ENCODE measurements around the gene MGAT1.

The MGAT1 gene
- long read RNA-seq, transcript MGAT1-223 (2 exons, 619 nt), result minor isoform, 26 of 457 reads
- long read RNA-seq, transcript MGAT1-201 (2 exons, 2,761 nt), result major isoform, 186 of 457 reads
- long read RNA-seq, transcript MGAT1-204 (2 exons, 1,919 nt), result minor isoform, 139 of 457 reads
- long read RNA-seq, transcript MGAT1-203 (3 exons, 3,077 nt), result minor isoform, 40 of 457 reads
- long read RNA-seq, partial matches to known transcripts, result 10 of 457 reads
- long read RNA-seq, other reads (novel, unspliced or antisense), result 54 of 457 reads

DNA sequence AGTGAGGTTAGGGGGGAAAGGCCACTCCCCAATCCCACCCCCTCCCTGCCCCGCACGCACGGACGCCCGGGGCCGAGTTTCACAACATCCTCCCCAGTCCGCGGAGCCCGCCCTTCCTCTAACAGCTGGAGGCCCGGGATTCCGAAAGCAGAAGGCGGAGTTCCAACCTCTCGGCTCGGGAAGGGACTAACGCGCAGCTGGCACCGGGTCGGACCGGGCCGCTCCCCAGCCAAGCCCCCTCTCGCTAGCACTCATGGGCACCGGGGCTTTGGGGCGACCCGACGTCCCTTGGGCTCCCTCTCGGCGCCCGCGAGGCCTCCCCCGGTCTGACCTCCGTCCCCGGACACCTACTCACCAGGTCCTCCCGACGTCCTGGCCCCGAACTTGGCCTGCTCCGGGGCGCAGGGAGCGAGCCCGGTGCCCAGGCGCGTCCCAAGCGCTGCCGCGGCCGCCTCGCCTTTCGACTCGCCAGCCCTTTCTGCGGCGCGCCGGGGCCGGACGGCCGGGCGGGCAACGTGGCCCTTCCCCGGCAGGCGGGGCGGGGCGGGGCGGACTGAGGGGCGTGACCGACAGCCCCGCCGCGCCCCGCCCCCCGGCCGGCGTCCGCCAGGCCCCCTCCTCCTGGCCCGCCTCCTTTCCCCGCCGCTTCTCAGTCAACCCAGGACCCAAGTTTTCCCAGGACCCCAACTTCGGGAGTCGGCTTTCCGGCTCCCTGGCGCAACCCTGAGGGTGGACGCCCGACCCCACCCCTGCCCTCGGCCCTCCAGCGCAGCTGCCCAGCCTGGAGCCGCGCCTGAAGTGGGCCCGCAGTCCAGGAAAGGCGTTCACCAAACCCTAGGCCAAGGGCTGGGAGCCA lies at the start of gene MGAT1:
TSS of gene MGAT1 (minus strand) at position 482 of the 856 bp plus-strand sequence. CDS start 9,835 bp downstream, outside the sequence.
- TF ChIP-seq POLR2AphosphoS5 (IDR thresholded peaks at IDR 0.05; ENCODE audit: low read depth), result peak; percentile 46; the same call in 1 of the 2 replicates
- TF ChIP-seq, protein P1, sequence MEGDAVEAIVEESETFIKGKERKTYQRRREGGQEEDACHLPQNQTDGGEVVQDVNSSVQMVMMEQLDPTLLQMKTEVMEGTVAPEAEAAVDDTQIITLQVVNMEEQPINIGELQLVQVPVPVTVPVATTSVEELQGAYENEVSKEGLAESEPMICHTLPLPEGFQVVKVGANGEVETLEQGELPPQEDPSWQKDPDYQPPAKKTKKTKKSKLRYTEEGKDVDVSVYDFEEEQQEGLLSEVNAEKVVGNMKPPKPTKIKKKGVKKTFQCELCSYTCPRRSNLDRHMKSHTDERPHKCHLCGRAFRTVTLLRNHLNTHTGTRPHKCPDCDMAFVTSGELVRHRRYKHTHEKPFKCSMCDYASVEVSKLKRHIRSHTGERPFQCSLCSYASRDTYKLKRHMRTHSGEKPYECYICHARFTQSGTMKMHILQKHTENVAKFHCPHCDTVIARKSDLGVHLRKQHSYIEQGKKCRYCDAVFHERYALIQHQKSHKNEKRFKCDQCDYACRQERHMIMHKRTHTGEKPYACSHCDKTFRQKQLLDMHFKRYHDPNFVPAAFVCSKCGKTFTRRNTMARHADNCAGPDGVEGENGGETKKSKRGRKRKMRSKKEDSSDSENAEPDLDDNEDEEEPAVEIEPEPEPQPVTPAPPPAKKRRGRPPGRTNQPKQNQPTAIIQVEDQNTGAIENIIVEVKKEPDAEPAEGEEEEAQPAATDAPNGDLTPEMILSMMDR (IDR thresholded peaks at IDR 0.05; ENCODE audit: insufficient read depth, low read length), result no peak
- TF ChIP-seq SPI1 (IDR thresholded peaks at IDR 0.05; ENCODE audit: borderline replicate concordance, low read depth), result peak; percentile 29; the same call in 1 of the 2 replicates
- Histone ChIP-seq H3K27ac (replicated peaks) (peak within 1 kb of the TSS; percentile 92), H3K27me3 (ENCODE audit: insufficient read depth, poor library complexity, severe bottlenecking) (no peaks in the 10 kb centered on the region), H3K4me3 (replicated peaks; ENCODE audit: insufficient read depth, low read length) (peak within 1 kb of the TSS; percentile 91)
- peak; percentile 69 to 91 for DNase-seq (ENCODE audit: low read depth in 1 of 2, low spot score in 1 of 2)

DNA sequence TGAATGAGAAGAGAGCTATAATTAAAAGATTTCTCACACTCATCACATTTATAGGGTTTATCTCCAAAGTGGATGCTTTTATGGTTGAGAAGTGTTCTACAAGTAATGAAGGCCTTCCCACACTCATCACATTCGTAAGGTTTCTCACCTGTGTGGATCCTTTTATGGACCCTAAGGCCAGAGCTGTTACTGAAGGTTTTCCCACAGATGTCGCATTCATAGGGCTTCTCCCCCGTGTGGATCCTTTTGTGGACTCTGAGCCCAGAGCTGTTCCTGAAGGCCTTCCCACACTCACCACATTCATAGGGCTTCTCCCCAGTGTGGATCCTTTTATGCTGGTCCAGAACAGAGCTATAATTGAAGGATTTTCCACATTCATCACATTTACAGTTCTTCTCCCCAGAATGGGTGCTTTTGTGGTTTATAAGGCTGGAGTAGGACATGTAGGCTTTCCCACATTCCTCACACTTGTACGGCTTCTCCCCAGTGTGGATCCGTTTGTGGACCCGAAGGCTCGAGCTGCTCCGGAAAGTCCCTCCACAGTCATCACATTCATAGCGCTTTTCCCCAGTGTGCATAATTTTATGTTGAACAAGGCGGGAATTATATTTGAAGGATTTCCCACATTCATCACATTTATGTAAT lies 48.0 kb upstream of the MGAT1 start:
- H3K27ac ChIP-seq (replicated peaks), result no peak overlapping the region
- H3K4me3 ChIP-seq (replicated peaks; ENCODE audit: insufficient read depth, low read length), result no peak overlapping the region
- DNase-seq (ENCODE audit: low read depth in 1 of 2, low spot score in 1 of 2), result no peak
- no peaks in the 10 kb centered on the region for H3K27me3 ChIP-seq (ENCODE audit: insufficient read depth, poor library complexity, severe bottlenecking)
- TF ChIP-seq GABPA (IDR thresholded peaks at IDR 0.05; ENCODE audit: low read depth) (no peak), POLR2AphosphoS5 (IDR thresholded peaks at IDR 0.05; ENCODE audit: low read depth) (no peak), SPI1 (IDR thresholded peaks at IDR 0.05; ENCODE audit: borderline replicate concordance, low read depth) (no peak)
- TF ChIP-seq, protein P2, sequence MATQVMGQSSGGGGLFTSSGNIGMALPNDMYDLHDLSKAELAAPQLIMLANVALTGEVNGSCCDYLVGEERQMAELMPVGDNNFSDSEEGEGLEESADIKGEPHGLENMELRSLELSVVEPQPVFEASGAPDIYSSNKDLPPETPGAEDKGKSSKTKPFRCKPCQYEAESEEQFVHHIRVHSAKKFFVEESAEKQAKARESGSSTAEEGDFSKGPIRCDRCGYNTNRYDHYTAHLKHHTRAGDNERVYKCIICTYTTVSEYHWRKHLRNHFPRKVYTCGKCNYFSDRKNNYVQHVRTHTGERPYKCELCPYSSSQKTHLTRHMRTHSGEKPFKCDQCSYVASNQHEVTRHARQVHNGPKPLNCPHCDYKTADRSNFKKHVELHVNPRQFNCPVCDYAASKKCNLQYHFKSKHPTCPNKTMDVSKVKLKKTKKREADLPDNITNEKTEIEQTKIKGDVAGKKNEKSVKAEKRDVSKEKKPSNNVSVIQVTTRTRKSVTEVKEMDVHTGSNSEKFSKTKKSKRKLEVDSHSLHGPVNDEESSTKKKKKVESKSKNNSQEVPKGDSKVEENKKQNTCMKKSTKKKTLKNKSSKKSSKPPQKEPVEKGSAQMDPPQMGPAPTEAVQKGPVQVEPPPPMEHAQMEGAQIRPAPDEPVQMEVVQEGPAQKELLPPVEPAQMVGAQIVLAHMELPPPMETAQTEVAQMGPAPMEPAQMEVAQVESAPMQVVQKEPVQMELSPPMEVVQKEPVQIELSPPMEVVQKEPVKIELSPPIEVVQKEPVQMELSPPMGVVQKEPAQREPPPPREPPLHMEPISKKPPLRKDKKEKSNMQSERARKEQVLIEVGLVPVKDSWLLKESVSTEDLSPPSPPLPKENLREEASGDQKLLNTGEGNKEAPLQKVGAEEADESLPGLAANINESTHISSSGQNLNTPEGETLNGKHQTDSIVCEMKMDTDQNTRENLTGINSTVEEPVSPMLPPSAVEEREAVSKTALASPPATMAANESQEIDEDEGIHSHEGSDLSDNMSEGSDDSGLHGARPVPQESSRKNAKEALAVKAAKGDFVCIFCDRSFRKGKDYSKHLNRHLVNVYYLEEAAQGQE (IDR thresholded peaks at IDR 0.05; ENCODE audit: insufficient replicate concordance, low read depth), result no peak
- TF ChIP-seq, protein P1 (IDR thresholded peaks at IDR 0.05; ENCODE audit: insufficient read depth, low read length), result no peak

- H3K4me3 ChIP-seq (replicated peaks; ENCODE audit: insufficient read depth, low read length), result no peak overlapping the region
- no peak for TF ChIP-seq POLR2AphosphoS5 (IDR thresholded peaks at IDR 0.05; ENCODE audit: low read depth)
- TF ChIP-seq SPI1 (IDR thresholded peaks at IDR 0.05; ENCODE audit: borderline replicate concordance, low read depth), result no peak
- TF ChIP-seq, protein P2 (IDR thresholded peaks at IDR 0.05; ENCODE audit: insufficient replicate concordance, low read depth), result no peak
- no peak for TF ChIP-seq GABPA (IDR thresholded peaks at IDR 0.05; ENCODE audit: low read depth)
- TF ChIP-seq, protein P1 (IDR thresholded peaks at IDR 0.05; ENCODE audit: insufficient read depth, low read length), result no peak
- H3K27me3 ChIP-seq (ENCODE audit: insufficient read depth, poor library complexity, severe bottlenecking), result no peaks in the 10 kb centered on the region
- no peak overlapping the region for H3K27ac ChIP-seq (replicated peaks)
- no peak for DNase-seq (ENCODE audit: low read depth in 1 of 2, low spot score in 1 of 2)
Measured at GRCh38 chr5:180849827-180850226, 47.2 kb upstream of the MGAT1 start.
